ENCODE measurements around the gene HLA-B.
"Not testable (repeated sequence)": the region's sequence is repeated elsewhere in the genome, so short reads cannot be mapped to it uniquely, and the experiment has no call there.

The HLA-B gene

DNA sequence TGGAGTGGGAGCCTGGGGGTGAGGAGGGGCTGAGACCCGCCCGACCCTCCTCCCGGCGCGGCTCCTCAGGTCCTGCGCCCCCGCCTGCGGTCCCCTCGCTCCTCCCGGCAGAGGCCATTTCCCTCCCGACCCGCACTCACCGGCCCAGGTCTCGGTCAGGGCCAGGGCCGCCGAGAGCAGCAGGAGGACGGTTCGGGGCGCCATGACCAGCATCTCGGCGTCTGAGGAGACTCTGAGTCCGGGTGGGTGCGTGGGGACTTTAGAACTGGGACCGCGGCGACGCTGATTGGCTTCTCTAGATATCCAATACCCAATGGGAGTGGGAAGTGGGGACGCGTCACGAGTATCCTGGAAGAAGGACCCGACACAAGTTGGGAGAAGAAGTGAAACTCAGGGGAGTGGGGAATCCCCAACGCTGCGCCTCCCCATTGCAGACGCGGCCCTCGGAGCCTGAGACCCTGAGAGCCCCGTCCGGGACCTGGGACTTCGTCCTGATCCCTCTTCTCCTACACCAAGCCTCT is at the start of gene HLA-B:
HLA-B (minus strand) TSS at position 234 of the 521 bp plus-strand sequence; CDS start at position 213, 21 bp downstream.
- Histone ChIP-seq H3K36me3 (ENCODE audit: insufficient read depth, low read length) (no peaks in the 10 kb centered on the region), H3K9ac (ENCODE audit: low read length) (no peak within 1 kb of the TSS; the same call in 1 of the 2 replicates), H3K27me3 (ENCODE audit: insufficient read depth, low read length) (peaks cover 3% of the 10 kb centered on the region; the same call in 1 of the 2 replicates), H3F3A (ENCODE audit: insufficient read depth, low read length) (no peaks in the 10 kb centered on the region), H3K9me3 (ENCODE audit: low read length) (no peaks in the 10 kb centered on the region), H4K20me1 (ENCODE audit: insufficient read depth, low read length) (no peaks in the 10 kb centered on the region), H3K9me2 (ENCODE audit: low read depth, low read length) (no peaks in the 10 kb centered on the region), H3K4me3 (ENCODE audit: low read depth, low read length, poor library complexity, severe bottlenecking) (peak within 1 kb of the TSS; percentile 60), H3K4me1 (ENCODE audit: insufficient read depth, low read length, severe bottlenecking) (peaks cover 3% of the 10 kb centered on the region), H3K79me2 (ENCODE audit: insufficient read depth, low read length) (no peaks in the 10 kb centered on the region), H3K4me2 (ENCODE audit: low read length) (peak within 1 kb of the TSS; percentile 72), H2AFZ (ENCODE audit: low read length) (no peak within 1 kb of the TSS), H3K27ac (ENCODE audit: low read depth, low read length, poor library complexity, severe bottlenecking) (no peak within 1 kb of the TSS)
- TF ChIP-seq, protein P1, sequence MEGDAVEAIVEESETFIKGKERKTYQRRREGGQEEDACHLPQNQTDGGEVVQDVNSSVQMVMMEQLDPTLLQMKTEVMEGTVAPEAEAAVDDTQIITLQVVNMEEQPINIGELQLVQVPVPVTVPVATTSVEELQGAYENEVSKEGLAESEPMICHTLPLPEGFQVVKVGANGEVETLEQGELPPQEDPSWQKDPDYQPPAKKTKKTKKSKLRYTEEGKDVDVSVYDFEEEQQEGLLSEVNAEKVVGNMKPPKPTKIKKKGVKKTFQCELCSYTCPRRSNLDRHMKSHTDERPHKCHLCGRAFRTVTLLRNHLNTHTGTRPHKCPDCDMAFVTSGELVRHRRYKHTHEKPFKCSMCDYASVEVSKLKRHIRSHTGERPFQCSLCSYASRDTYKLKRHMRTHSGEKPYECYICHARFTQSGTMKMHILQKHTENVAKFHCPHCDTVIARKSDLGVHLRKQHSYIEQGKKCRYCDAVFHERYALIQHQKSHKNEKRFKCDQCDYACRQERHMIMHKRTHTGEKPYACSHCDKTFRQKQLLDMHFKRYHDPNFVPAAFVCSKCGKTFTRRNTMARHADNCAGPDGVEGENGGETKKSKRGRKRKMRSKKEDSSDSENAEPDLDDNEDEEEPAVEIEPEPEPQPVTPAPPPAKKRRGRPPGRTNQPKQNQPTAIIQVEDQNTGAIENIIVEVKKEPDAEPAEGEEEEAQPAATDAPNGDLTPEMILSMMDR (IDR thresholded peaks at IDR 0.05; ENCODE audit: low read length): no peak
- TF ChIP-seq EZH2 (IDR thresholded peaks at IDR 0.05; ENCODE audit: borderline replicate concordance, low read length): no peak

DNA sequence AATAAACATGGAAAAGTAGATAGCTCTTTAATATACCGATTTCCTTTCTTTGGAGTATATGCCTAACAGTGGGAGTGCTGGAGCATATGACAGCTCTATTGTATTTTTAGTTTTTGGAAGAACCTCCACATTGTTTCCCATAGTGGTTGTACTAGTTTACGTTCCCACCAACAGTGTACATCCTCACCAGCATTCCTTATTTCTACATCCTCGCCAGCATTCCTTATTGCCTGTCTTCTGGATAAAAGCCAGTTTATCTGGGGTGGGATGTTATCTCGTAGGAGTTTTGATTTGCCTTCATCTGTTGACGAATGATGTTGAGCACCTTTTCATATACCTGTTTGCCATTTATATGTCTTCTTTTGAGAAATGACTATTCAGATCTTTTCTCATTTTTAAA is 49.0 kb upstream of the HLA-B start:
- Histone ChIP-seq H3K27ac (ENCODE audit: low read depth, low read length, poor library complexity, severe bottlenecking) (no peak overlapping the region), H3K9ac (ENCODE audit: low read length) (no peak overlapping the region), H4K20me1 (ENCODE audit: insufficient read depth, low read length) (no peaks in the 10 kb centered on the region)

DNA sequence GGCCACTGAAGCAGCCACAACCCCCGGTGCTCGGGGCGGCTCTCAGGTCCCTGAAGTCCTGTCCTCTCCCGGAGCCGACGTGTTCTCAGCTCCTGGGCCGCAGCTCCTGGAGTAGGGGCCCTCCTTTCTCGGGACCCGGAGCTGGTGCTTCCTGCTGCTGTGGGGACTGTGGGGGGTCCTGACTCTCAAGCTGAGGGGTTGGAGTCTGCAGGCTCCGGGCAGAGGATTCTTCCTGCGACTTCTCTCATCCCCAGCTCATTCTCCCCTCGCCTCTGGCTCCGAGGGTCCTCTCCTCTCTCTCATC is 47.0 kb upstream of the HLA-B start:
- H3K9me2 ChIP-seq (ENCODE audit: low read depth, low read length); H3K27me3 ChIP-seq (ENCODE audit: insufficient read depth, low read length); H3K9me3 ChIP-seq (ENCODE audit: low read length); H3K27ac ChIP-seq (ENCODE audit: low read depth, low read length, poor library complexity, severe bottlenecking); H4K20me1 ChIP-seq (ENCODE audit: insufficient read depth, low read length); H2AFZ ChIP-seq (ENCODE audit: low read length); H3K36me3 ChIP-seq (ENCODE audit: insufficient read depth, low read length); H3F3A ChIP-seq (ENCODE audit: insufficient read depth, low read length); H3K79me2 ChIP-seq (ENCODE audit: insufficient read depth, low read length): not testable (repeated sequence)
- peak overlapping the region; percentile 66 for H3K4me3 ChIP-seq (ENCODE audit: low read depth, low read length, poor library complexity, severe bottlenecking)
- H3K9ac ChIP-seq (ENCODE audit: low read length): peak overlapping the region; percentile 49; the same call in 1 of the 2 replicates
- peaks cover 43% of the 10 kb centered on the region for H3K4me1 ChIP-seq (ENCODE audit: insufficient read depth, low read length, severe bottlenecking)
- H3K4me2 ChIP-seq (ENCODE audit: low read length): peak overlapping the region; percentile 92

More for the DNA sequence above, 49.0 kb upstream of the HLA-B start:
- H3F3A ChIP-seq (ENCODE audit: insufficient read depth, low read length): no peaks in the 10 kb centered on the region
- H3K4me3 ChIP-seq (ENCODE audit: low read depth, low read length, poor library complexity, severe bottlenecking): no peak overlapping the region
- H3K79me2 ChIP-seq (ENCODE audit: insufficient read depth, low read length): no peaks in the 10 kb centered on the region
- H3K4me1 ChIP-seq (ENCODE audit: insufficient read depth, low read length, severe bottlenecking): peaks cover 30% of the 10 kb centered on the region
- H3K36me3 ChIP-seq (ENCODE audit: insufficient read depth, low read length): no peaks in the 10 kb centered on the region; the same call in 1 of the 2 replicates
- H3K4me2 ChIP-seq (ENCODE audit: low read length): no peak overlapping the region
- no peaks in the 10 kb centered on the region for H3K9me2 ChIP-seq (ENCODE audit: low read depth, low read length)
- H3K27me3 ChIP-seq (ENCODE audit: insufficient read depth, low read length): no peaks in the 10 kb centered on the region
- TF ChIP-seq, protein P1 (IDR thresholded peaks at IDR 0.05; ENCODE audit: low read length): no peak
- no peak for TF ChIP-seq EZH2 (IDR thresholded peaks at IDR 0.05; ENCODE audit: borderline replicate concordance, low read length)
- no peaks in the 10 kb centered on the region for H3K9me3 ChIP-seq (ENCODE audit: low read length)
- no peak overlapping the region for H2AFZ ChIP-seq (ENCODE audit: low read length)

All from OCI-LY1 (cell line).